Liver (tissue), 3 donors: ENCODE results near the gene CCDC116.

Experiments used
- CTCF ChIP-seq: fragments of 150-350 bp; IDR thresholded peaks from 2 replicates; pipeline ENCODE4 v1.5.1; 2017; ENCODE audit warnings: improper control_type of control experiment, low read depth, low read length; ENCODE audit not compliant: missing input control
- GABPA ChIP-seq, 2 donors: IDR thresholded peaks in 1 of 2; conservative IDR thresholded peaks in 1 of 2; 2 replicates each; pipeline ENCODE4 v1.6.1; 2016; ENCODE audit warnings: antibody characterized with exemption in 2 of 2, mild to moderate bottlenecking in 1 of 2, moderate library complexity in 1 of 2
- HNF4G ChIP-seq: IDR thresholded peaks from 2 replicates; pipeline ENCODE4 v1.6.1; 2016; ENCODE audit warnings: antibody characterized with exemption
- TAF1 ChIP-seq: conservative IDR thresholded peaks from 2 replicates; pipeline ENCODE4 v1.6.1; 2016; ENCODE audit warnings: antibody characterized with exemption, mild to moderate bottlenecking
- donor health status: healthy.
- donor health status: healthy.

- TF ChIP-seq CTCF = peak; percentile 76
- TF ChIP-seq TAF1 = no peak
- no peak for TF ChIP-seq HNF4G
- TF ChIP-seq GABPA (IDR thresholded peaks at IDR 0.05 in 1 of 2, conservative IDR thresholded peaks at IDR 0.05 in 1 of 2) = no peak
Measured at GRCh38 chr22:21646608-21647590, 14.3 kb downstream of the CCDC116 start.
